NCI-H82 (cell line): ENCODE measurements around the gene SORCS2.

Source experiments
- DNase-seq: peaks from one replicate; lab custom pipeline; 2025; lab: John Stamatoyannopoulos, UW

SORCS2 gene

GRCh38 chr4:7393601-7394575 is 201.6 kb downstream of the SORCS2 start:
- DNase-seq = no peak

- DNase-seq = peak; percentile 82
Observed at GRCh38 chr4:7394681-7395451, 202.5 kb downstream of the SORCS2 start.

GRCh38 chr4:7395645-7396044 is 203.3 kb downstream of the SORCS2 start:
- DNase-seq = peak; percentile 14

- no peak for DNase-seq
Observed at GRCh38 chr4:7396186-7396910, 204.0 kb downstream of the SORCS2 start.

- no peak for DNase-seq
Observed at GRCh38 chr4:7397206-7398103, 205.1 kb downstream of the SORCS2 start.

GRCh38 chr4:7398104-7398423 is 205.7 kb downstream of the SORCS2 start:
- peak; percentile 85 for DNase-seq

- DNase-seq = no peak
Observed at GRCh38 chr4:7398788-7399439, 206.6 kb downstream of the SORCS2 start.

GRCh38 chr4:7399440-7400234 is 207.3 kb downstream of the SORCS2 start:
- no peak for DNase-seq

GRCh38 chr4:7400671-7401298 is 208.4 kb downstream of the SORCS2 start:
- no peak for DNase-seq

GRCh38 chr4:7402526-7402925 is 210.2 kb downstream of the SORCS2 start:
- DNase-seq = no peak

GRCh38 chr4:7403001-7403400 is 210.7 kb downstream of the SORCS2 start:
- no peak for DNase-seq

- no peak for DNase-seq
Observed at GRCh38 chr4:7408166-7408565, 215.8 kb downstream of the SORCS2 start.

- DNase-seq = no peak
Observed at GRCh38 chr4:7410446-7410845, 218.1 kb downstream of the SORCS2 start.

GRCh38 chr4:7411491-7411890 is 219.2 kb downstream of the SORCS2 start:
- no peak for DNase-seq

- no peak for DNase-seq
Observed at GRCh38 chr4:7411896-7412553, 219.7 kb downstream of the SORCS2 start.

- DNase-seq = no peak
Observed at GRCh38 chr4:7412554-7412912, 220.2 kb downstream of the SORCS2 start.

- DNase-seq = peak; percentile 62
Observed at GRCh38 chr4:7414046-7414445, 221.7 kb downstream of the SORCS2 start.

GRCh38 chr4:7414736-7415510 is 222.6 kb downstream of the SORCS2 start:
- DNase-seq = no peak
